ENCODE results near the gene RNF31.

The RNF31 gene

GRCh38 chr14:24155100-24155499 is 7.8 kb downstream of the RNF31 start:
- no peak for TF ChIP-seq TOX (CRISPR knock-in tag; IDR thresholded peaks at IDR 0.05; ENCODE audit: borderline replicate concordance)
- no peak for TF ChIP-seq ISL1 (CRISPR knock-in tag; IDR thresholded peaks at IDR 0.05)
- TF ChIP-seq TCF4 (CRISPR knock-in tag; IDR thresholded peaks at IDR 0.05; ENCODE audit: borderline replicate concordance) = no peak
- TF ChIP-seq ESRRG (CRISPR knock-in tag; IDR thresholded peaks at IDR 0.05) = no peak
- TF ChIP-seq PPARA (CRISPR knock-in tag; IDR thresholded peaks at IDR 0.05; ENCODE audit: borderline replicate concordance) = no peak
- no peak for ATAC-seq

DNA sequence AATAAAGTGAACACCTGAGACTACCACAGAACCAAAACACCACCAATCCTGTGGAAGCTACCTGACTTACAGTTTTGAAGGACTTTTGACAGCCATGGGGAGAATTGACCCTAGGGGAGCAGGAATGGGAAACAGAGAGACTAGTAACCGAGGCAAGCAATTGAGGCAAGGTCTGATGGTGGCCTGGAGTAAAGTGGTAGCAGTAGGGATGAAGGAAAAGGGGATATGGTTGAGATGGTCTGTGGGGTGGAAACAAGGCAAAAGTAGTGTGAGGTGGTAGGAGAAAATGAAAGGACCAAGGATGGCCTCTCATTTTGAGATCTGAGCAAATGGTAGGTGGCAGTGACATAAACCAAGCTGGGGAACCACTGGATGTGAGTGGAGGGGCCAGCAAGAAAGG is 9.5 kb downstream of the RNF31 start:
- no peak for ATAC-seq
- TF ChIP-seq TSHZ2 (CRISPR knock-in tag; IDR thresholded peaks at IDR 0.05) (no peak), PPARA (CRISPR knock-in tag; IDR thresholded peaks at IDR 0.05; ENCODE audit: borderline replicate concordance) (no peak)

DNA sequence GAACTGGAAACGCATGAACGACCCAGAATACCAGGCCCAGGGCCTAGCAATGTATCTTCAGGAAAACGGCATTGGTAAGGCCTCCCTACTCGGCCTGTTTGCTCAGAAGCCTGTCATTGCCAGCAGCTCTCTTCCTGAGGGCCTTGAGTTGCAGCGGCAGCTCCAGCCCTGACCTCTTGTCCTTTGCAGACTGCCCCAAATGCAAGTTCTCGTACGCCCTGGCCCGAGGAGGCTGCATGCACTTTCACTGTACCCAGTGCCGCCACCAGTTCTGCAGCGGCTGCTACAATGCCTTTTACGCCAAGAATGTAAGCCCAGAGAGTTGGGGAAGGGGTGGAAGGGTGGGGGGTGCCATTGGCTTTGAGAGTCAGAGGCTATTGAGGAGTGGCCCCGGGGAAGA is 10.0 kb downstream of the RNF31 start:
- TF ChIP-seq ZNF70 (CRISPR knock-in tag; IDR thresholded peaks at IDR 0.05) (no peak), ZNF565 (CRISPR knock-in tag; conservative IDR thresholded peaks at IDR 0.05; ENCODE audit: low read depth) (no peak), GLIS3 (CRISPR knock-in tag; IDR thresholded peaks at IDR 0.05) (no peak), ZFP3 (CRISPR knock-in tag; IDR thresholded peaks at IDR 0.05) (no peak), RARB (CRISPR knock-in tag; IDR thresholded peaks at IDR 0.05) (no peak), ZNF8 (CRISPR knock-in tag; IDR thresholded peaks at IDR 0.05) (no peak), TCF4 (CRISPR knock-in tag; IDR thresholded peaks at IDR 0.05; ENCODE audit: borderline replicate concordance) (no peak)
- TF ChIP-seq, protein P1, sequence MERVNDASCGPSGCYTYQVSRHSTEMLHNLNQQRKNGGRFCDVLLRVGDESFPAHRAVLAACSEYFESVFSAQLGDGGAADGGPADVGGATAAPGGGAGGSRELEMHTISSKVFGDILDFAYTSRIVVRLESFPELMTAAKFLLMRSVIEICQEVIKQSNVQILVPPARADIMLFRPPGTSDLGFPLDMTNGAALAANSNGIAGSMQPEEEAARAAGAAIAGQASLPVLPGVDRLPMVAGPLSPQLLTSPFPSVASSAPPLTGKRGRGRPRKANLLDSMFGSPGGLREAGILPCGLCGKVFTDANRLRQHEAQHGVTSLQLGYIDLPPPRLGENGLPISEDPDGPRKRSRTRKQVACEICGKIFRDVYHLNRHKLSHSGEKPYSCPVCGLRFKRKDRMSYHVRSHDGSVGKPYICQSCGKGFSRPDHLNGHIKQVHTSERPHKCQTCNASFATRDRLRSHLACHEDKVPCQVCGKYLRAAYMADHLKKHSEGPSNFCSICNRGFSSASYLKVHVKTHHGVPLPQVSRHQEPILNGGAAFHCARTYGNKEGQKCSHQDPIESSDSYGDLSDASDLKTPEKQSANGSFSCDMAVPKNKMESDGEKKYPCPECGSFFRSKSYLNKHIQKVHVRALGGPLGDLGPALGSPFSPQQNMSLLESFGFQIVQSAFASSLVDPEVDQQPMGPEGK (CRISPR knock-in tag; IDR thresholded peaks at IDR 0.05; ENCODE audit: borderline replicate concordance) = no peak
- TF ChIP-seq, protein P2, sequence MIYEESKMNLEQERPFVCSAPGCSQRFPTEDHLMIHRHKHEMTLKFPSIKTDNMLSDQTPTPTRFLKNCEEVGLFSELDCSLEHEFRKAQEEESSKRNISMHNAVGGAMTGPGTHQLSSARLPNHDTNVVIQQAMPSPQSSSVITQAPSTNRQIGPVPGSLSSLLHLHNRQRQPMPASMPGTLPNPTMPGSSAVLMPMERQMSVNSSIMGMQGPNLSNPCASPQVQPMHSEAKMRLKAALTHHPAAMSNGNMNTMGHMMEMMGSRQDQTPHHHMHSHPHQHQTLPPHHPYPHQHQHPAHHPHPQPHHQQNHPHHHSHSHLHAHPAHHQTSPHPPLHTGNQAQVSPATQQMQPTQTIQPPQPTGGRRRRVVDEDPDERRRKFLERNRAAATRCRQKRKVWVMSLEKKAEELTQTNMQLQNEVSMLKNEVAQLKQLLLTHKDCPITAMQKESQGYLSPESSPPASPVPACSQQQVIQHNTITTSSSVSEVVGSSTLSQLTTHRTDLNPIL (CRISPR knock-in tag; IDR thresholded peaks at IDR 0.05; ENCODE audit: low read depth) = no peak
- TF ChIP-seq, protein P3, sequence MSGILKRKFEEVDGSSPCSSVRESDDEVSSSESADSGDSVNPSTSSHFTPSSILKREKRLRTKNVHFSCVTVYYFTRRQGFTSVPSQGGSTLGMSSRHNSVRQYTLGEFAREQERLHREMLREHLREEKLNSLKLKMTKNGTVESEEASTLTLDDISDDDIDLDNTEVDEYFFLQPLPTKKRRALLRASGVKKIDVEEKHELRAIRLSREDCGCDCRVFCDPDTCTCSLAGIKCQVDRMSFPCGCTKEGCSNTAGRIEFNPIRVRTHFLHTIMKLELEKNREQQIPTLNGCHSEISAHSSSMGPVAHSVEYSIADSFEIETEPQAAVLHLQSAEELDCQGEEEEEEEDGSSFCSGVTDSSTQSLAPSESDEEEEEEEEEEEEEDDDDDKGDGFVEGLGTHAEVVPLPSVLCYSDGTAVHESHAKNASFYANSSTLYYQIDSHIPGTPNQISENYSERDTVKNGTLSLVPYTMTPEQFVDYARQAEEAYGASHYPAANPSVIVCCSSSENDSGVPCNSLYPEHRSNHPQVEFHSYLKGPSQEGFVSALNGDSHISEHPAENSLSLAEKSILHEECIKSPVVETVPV (CRISPR knock-in tag; IDR thresholded peaks at IDR 0.05) = no peak
- ATAC-seq = no peak

- ATAC-seq = no peak
- TF ChIP-seq ZC3H10 (CRISPR knock-in tag; IDR thresholded peaks at IDR 0.05) (no peak), ARNTL (CRISPR knock-in tag; IDR thresholded peaks at IDR 0.05; ENCODE audit: borderline replicate concordance, low read depth) (no peak), CSDC2 (CRISPR knock-in tag; IDR thresholded peaks at IDR 0.05) (no peak), RARB (CRISPR knock-in tag; IDR thresholded peaks at IDR 0.05) (no peak), ISL1 (CRISPR knock-in tag; IDR thresholded peaks at IDR 0.05) (no peak), ZFP3 (CRISPR knock-in tag; IDR thresholded peaks at IDR 0.05) (no peak), ZNF8 (CRISPR knock-in tag; IDR thresholded peaks at IDR 0.05) (no peak), SNAI2 (CRISPR knock-in tag; IDR thresholded peaks at IDR 0.05) (no peak), TCF4 (CRISPR knock-in tag; IDR thresholded peaks at IDR 0.05; ENCODE audit: borderline replicate concordance) (no peak), OSR1 (CRISPR knock-in tag; IDR thresholded peaks at IDR 0.05) (no peak), TSHZ2 (CRISPR knock-in tag; IDR thresholded peaks at IDR 0.05) (no peak), ZFP30 (CRISPR knock-in tag; IDR thresholded peaks at IDR 0.05) (no peak), GLIS3 (CRISPR knock-in tag; IDR thresholded peaks at IDR 0.05) (no peak), BACH2 (CRISPR knock-in tag; IDR thresholded peaks at IDR 0.05; ENCODE audit: borderline replicate concordance) (no peak)
- TF ChIP-seq, protein P1 (CRISPR knock-in tag; IDR thresholded peaks at IDR 0.05; ENCODE audit: borderline replicate concordance) = no peak
Observed at GRCh38 chr14:24159777-24160498, 12.6 kb downstream of the RNF31 start.
